Stomach (tissue), 4 donors: ENCODE results near the gene IL4R.
"Not testable (repeated sequence)": the region's sequence is repeated elsewhere in the genome, so short reads cannot be mapped to it uniquely, and the experiment has no call there.

Experiments used
- EP300 ChIP-seq: sonication (generic); formaldehyde crosslinking; IDR thresholded peaks from one replicate; pipeline ENCODE4 v1.6.1; 2017; ENCODE audit warnings: antibody characterized with exemption
- POLR2A ChIP-seq, 4 donors: fragments of 450-650 bp; IDR thresholded peaks; one replicate each; pipeline ENCODE4 v1.6.1; 2016; ENCODE audit warnings: antibody characterized with exemption in 4 of 4, control low read depth in 2 of 4, mild to moderate bottlenecking in 1 of 4, moderate library complexity in 1 of 4
- POLR2AphosphoS5 ChIP-seq, 3 donors: sonication (generic); formaldehyde crosslinking; IDR thresholded peaks; one replicate each; pipeline ENCODE4 v1.6.1; 2016; ENCODE audit warnings: antibody characterized with exemption in 3 of 3
- TF ChIP-seq, protein P1 (sequence below), 7 experiments: fragments of 450-650 bp in 4 of 7; fragments of 200-600 bp in 3 of 7; sonication (generic) in 3 of 7; IDR thresholded peaks; one replicate each; pipeline ENCODE4 v1.5.1; 2016 to 2019; ENCODE audit warnings: antibody characterized with exemption in 7 of 7, control low read depth in 2 of 7, mild to moderate bottlenecking in 1 of 7

- not testable (repeated sequence) for TF ChIP-seq POLR2A (IDR thresholded peaks at IDR 0.05); POLR2AphosphoS5 (IDR thresholded peaks at IDR 0.05); EP300
- TF ChIP-seq, protein P1, sequence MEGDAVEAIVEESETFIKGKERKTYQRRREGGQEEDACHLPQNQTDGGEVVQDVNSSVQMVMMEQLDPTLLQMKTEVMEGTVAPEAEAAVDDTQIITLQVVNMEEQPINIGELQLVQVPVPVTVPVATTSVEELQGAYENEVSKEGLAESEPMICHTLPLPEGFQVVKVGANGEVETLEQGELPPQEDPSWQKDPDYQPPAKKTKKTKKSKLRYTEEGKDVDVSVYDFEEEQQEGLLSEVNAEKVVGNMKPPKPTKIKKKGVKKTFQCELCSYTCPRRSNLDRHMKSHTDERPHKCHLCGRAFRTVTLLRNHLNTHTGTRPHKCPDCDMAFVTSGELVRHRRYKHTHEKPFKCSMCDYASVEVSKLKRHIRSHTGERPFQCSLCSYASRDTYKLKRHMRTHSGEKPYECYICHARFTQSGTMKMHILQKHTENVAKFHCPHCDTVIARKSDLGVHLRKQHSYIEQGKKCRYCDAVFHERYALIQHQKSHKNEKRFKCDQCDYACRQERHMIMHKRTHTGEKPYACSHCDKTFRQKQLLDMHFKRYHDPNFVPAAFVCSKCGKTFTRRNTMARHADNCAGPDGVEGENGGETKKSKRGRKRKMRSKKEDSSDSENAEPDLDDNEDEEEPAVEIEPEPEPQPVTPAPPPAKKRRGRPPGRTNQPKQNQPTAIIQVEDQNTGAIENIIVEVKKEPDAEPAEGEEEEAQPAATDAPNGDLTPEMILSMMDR (IDR thresholded peaks at IDR 0.05) = not testable (repeated sequence)
Measured at GRCh38 chr16:27288313-27288712, 25.5 kb upstream of the IL4R start.
